GM23338 (cell line): ENCODE measurements around the gene DHRS2. TPM values are rescaled to one million over a fixed set of nuclear protein-coding genes. Genes with fewer than 3 reads are reported as not detected.

ENCODE experiments used
- ATAC-seq: fragments of 200-7000 bp; cut with Tn5 transposase; 3 replicates; pipeline ENCODE4 v1.9.1; 2020
- DNase-seq: peaks from one replicate; pipeline ENCODE4 v3.0.0-alpha.2; 2015; ENCODE audit warnings: low spot score
- H2AFZ ChIP-seq: fragments of 200-600 bp; sonication (generic); 2 replicates; pipeline ENCODE4 v1.8.0; 2016; ENCODE audit warnings: antibody characterized with exemption, mild to moderate bottlenecking, moderate library complexity
- H3F3A ChIP-seq: fragments of 200-600 bp; sonication (generic); replicated peaks from 2 replicates; pipeline ENCODE4 v1.8.0; 2017; ENCODE audit warnings: antibody characterized with exemption, mixed run types, low read depth
- H3K27ac ChIP-seq: fragments of 200-600 bp; sonication (generic); 2 replicates; pipeline ENCODE4 v1.6.1; 2016; ENCODE audit warnings: low read depth
- H3K27me3 ChIP-seq: fragments of 200-600 bp; sonication (generic); 2 replicates; pipeline ENCODE4 v1.8.0; 2016; ENCODE audit warnings: mild to moderate bottlenecking, mixed run types, moderate library complexity; ENCODE audit not compliant: insufficient read depth
- H3K36me3 ChIP-seq: fragments of 200-600 bp; sonication (generic); 2 replicates; pipeline ENCODE4 v1.8.0; 2016; ENCODE audit warnings: mild to moderate bottlenecking; ENCODE audit not compliant: insufficient read depth
- H3K4me1 ChIP-seq: fragments of 200-600 bp; sonication (generic); 2 replicates; pipeline ENCODE4 v1.8.0; 2016; ENCODE audit warnings: mild to moderate bottlenecking, moderate library complexity; ENCODE audit not compliant: insufficient read depth
- H3K4me2 ChIP-seq: fragments of 200-600 bp; sonication (generic); 2 replicates; pipeline ENCODE4 v1.7.1; 2017; ENCODE audit warnings: mixed run types
- H3K4me3 ChIP-seq: fragments of 200-600 bp; sonication (generic); 2 replicates; pipeline ENCODE4 v1.6.1; 2016; ENCODE audit warnings: mixed run types
- H3K79me2 ChIP-seq: fragments of 200-600 bp; sonication (generic); replicated peaks from 2 replicates; pipeline ENCODE4 v1.8.0; 2017; ENCODE audit warnings: mild to moderate bottlenecking; ENCODE audit not compliant: insufficient read depth
- H3K9me2 ChIP-seq: fragments of 200-600 bp; sonication (generic); 2 replicates; pipeline ENCODE4 v1.8.0; 2017; ENCODE audit not compliant: insufficient read depth
- H4K20me1 ChIP-seq: fragments of 200-600 bp; sonication (generic); replicated peaks from 2 replicates; pipeline ENCODE4 v1.8.0; 2017; ENCODE audit warnings: mild to moderate bottlenecking; ENCODE audit not compliant: insufficient read depth
- H3K27ac Mint-ChIP-seq: 2 replicates; pipeline ENCODE4 v1.8.0; 2020; ENCODE audit warnings: inconsistent platforms, mild to moderate bottlenecking, moderate library complexity, mixed read lengths
- H3K27me3 Mint-ChIP-seq: 3 replicates; pipeline ENCODE4 v1.8.0; 2022; ENCODE audit warnings: low read depth, mild to moderate bottlenecking, moderate library complexity, mixed read lengths, inconsistent platforms; ENCODE audit not compliant: insufficient read depth, poor library complexity
- H3K36me3 Mint-ChIP-seq: 3 replicates; pipeline ENCODE4 v1.8.0; 2021; ENCODE audit warnings: low read depth, mild to moderate bottlenecking, inconsistent platforms, moderate library complexity, mixed read lengths
- H3K4me1 Mint-ChIP-seq: 3 replicates; pipeline ENCODE4 v1.8.0; 2020; ENCODE audit warnings: mild to moderate bottlenecking, inconsistent platforms, mixed read lengths
- H3K4me3 Mint-ChIP-seq: 3 replicates; pipeline ENCODE4 v1.8.0; 2021; ENCODE audit warnings: moderate library complexity, mild to moderate bottlenecking, inconsistent platforms, mixed read lengths
- H3K9me3 Mint-ChIP-seq: 3 replicates; pipeline ENCODE4 v1.8.0; 2020; ENCODE audit warnings: moderate library complexity, mild to moderate bottlenecking, inconsistent platforms, mixed read lengths
- CREB1 ChIP-seq: fragments of 250-450 bp; sonication (Bioruptor Pico); IDR thresholded peaks from 2 replicates; pipeline ENCODE4 v1.5.0; 2020; ENCODE audit warnings: low read depth, mild to moderate bottlenecking, moderate library complexity
- EZH2phosphoT487 ChIP-seq: fragments of 200-600 bp; sonication (generic); IDR thresholded peaks from one replicate; pipeline ENCODE4 v1.8.1; 2018; ENCODE audit warnings: antibody characterized with exemption; ENCODE audit not compliant: unreplicated experiment
- JUNB ChIP-seq: IDR thresholded peaks from one replicate; pipeline ENCODE4 v1.6.1; 2016; ENCODE audit warnings: antibody characterized with exemption; ENCODE audit not compliant: unreplicated experiment
- NANOG ChIP-seq: IDR thresholded peaks from 2 replicates; pipeline ENCODE4 v1.6.1; 2016; ENCODE audit warnings: antibody characterized with exemption, borderline replicate concordance
- STAT1 ChIP-seq: IDR thresholded peaks from one replicate; pipeline ENCODE4 v1.6.1; 2016; ENCODE audit warnings: antibody characterized with exemption; ENCODE audit not compliant: unreplicated experiment
- ZNF114 ChIP-seq: fragments of 250-450 bp; sonication (Bioruptor Pico); IDR thresholded peaks from 2 replicates; pipeline ENCODE4 v1.5.0; 2020; ENCODE audit warnings: mild to moderate bottlenecking, moderate library complexity
- ZNF331 ChIP-seq: fragments of 250-450 bp; sonication (Bioruptor Pico); IDR thresholded peaks from 2 replicates; pipeline ENCODE4 v1.5.0; 2020; ENCODE audit warnings: low read depth, mild to moderate bottlenecking, moderate library complexity
- polyA plus RNA-seq: library from polyadenylated mRNA; unstranded; fragments of >200 nt; fragmentation: Nextera tagmentation; extraction: Ambion mirVana; gene quantifications from 2 replicates; pipeline ENCODE4 v1.2.1, GENCODE V29; 2016
- total RNA-seq: library from RNA; depleted of rRNA; stranded (reverse); fragments of >200 nt; shearing (Covaris generic); gene quantifications from 2 replicates; pipeline ENCODE4 v1.2.3, GENCODE V29; 2014
- TF ChIP-seq, protein P1 (sequence below), 2 experiments: fragments of 200-600 bp in 1 of 2; sonication (generic) in 1 of 2; conservative IDR thresholded peaks; 2 replicates each; pipeline versions ENCODE4 v1.5.1 to v1.6.1; 2016 to 2017; ENCODE audit warnings: antibody characterized with exemption in 2 of 2, low read depth in 2 of 2, mild to moderate bottlenecking in 2 of 2, moderate library complexity in 1 of 2
- TF ChIP-seq, protein P2 (sequence below): fragments of 250-450 bp; sonication (Bioruptor Pico); IDR thresholded peaks from 2 replicates; pipeline ENCODE4 v1.5.0; 2020; ENCODE audit warnings: mild to moderate bottlenecking, moderate library complexity

Gene DHRS2
- total and polyA plus RNA-seq, 2 experiments from 2014 or later: 0.42 to 0.48 TPM

DNA sequence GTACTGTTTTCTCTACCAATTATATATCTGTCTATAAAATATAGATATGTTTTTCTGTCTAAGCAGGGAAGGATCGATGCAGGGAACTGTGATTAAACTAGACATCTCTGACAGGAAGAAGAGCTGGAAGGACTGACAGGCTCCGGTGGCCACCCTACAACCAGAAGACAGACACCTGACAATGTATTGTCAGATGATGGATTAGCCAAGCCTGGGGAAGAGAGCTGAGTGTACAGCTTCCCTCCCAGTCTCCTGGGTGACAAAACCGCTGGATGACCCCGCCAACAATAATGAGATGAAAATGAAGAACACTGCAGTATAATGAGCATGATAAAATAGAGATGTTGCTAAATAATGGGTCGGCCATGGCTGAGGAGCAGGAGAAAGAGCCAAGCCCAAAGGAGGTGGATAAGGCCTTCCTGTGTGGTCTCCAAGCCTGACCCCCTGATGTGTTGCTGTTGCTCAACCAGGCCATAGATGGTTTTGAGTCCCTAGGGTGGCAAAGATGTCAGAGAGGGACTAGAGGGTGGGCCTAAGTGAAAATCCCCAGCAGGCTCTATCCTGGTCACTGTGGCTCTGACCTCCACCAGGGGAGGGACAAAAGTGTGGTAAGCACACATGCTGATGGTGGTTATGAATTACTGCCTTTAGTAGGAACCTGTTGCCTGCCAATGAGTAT lies 28.2 kb downstream of the DHRS2 start:
- H3K9me2 ChIP-seq: peaks cover 10% of the 10 kb centered on the region; the same call in 1 of the 2 replicates
- no peaks in the 10 kb centered on the region for H3K27me3 ChIP-seq
- no peaks in the 10 kb centered on the region; the same call in 1 of the 2 replicates for H3K4me1 ChIP-seq
- Mint-ChIP-seq H3K36me3 (no peaks in the 10 kb centered on the region), H3K9me3 (no peaks in the 10 kb centered on the region), H3K27ac (no peak overlapping the region), H3K4me3 (no peak overlapping the region), H3K4me1 (peaks cover 2% of the 10 kb centered on the region; the same call in 1 of the 3 replicates), H3K27me3 (peaks cover 2% of the 10 kb centered on the region)
- H3K79me2 ChIP-seq: no peaks in the 10 kb centered on the region
- DNase-seq: no peak
- ATAC-seq: no peak
- H3K4me3 ChIP-seq: no peak overlapping the region
- no peaks in the 10 kb centered on the region for H3K36me3 ChIP-seq
- no peak overlapping the region for H2AFZ ChIP-seq
- H3F3A ChIP-seq: no peaks in the 10 kb centered on the region
- no peaks in the 10 kb centered on the region for H4K20me1 ChIP-seq
- no peak overlapping the region for H3K27ac ChIP-seq
- no peak overlapping the region for H3K4me2 ChIP-seq
- TF ChIP-seq, protein P1, sequence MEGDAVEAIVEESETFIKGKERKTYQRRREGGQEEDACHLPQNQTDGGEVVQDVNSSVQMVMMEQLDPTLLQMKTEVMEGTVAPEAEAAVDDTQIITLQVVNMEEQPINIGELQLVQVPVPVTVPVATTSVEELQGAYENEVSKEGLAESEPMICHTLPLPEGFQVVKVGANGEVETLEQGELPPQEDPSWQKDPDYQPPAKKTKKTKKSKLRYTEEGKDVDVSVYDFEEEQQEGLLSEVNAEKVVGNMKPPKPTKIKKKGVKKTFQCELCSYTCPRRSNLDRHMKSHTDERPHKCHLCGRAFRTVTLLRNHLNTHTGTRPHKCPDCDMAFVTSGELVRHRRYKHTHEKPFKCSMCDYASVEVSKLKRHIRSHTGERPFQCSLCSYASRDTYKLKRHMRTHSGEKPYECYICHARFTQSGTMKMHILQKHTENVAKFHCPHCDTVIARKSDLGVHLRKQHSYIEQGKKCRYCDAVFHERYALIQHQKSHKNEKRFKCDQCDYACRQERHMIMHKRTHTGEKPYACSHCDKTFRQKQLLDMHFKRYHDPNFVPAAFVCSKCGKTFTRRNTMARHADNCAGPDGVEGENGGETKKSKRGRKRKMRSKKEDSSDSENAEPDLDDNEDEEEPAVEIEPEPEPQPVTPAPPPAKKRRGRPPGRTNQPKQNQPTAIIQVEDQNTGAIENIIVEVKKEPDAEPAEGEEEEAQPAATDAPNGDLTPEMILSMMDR (conservative IDR thresholded peaks at IDR 0.05; ENCODE audit: low read depth in 2 of 2): no peak
- TF ChIP-seq JUNB (no peak), ZNF114 (CRISPR knock-in tag) (no peak), NANOG (no peak), ZNF331 (CRISPR knock-in tag) (no peak)

DNA sequence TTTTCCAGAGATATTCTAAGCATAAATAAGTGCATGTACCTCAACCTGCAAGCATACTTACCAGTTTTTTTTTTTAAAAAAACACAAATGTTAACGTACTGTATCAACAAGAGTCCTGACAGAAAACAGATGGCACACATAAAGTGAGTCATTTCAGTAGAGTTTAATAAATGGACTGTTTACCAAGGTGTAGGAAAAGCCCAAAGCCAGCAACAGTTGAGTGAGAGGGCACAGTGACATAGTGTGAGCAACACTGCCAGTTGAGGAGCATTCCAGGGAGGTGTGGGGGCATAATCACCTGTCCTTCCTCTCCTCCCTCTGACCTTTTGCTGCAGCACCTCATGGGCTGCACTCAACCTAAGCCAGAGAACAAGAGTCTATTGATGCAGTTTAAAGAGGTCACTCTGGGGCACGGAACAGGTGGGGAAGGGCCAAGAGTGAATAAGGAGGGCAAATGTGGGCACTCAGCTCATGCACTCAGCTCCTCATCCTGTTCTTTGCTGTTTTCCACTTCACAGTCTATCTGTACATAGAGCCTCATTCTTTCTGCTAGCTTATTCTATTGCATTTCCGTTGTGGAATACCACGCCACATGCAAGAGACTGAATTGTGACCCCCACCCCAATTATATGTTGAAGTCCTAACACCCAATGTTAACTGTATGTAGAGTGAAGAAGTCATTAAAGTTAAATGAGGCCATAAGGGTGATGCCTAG lies 29.3 kb downstream of the DHRS2 start:
- Mint-ChIP-seq H3K9me3 (no peaks in the 10 kb centered on the region), H3K4me1 (peaks cover 3% of the 10 kb centered on the region)
- TF ChIP-seq ZNF114 (CRISPR knock-in tag): no peak
- no peak for TF ChIP-seq JUNB
- TF ChIP-seq, protein P2, sequence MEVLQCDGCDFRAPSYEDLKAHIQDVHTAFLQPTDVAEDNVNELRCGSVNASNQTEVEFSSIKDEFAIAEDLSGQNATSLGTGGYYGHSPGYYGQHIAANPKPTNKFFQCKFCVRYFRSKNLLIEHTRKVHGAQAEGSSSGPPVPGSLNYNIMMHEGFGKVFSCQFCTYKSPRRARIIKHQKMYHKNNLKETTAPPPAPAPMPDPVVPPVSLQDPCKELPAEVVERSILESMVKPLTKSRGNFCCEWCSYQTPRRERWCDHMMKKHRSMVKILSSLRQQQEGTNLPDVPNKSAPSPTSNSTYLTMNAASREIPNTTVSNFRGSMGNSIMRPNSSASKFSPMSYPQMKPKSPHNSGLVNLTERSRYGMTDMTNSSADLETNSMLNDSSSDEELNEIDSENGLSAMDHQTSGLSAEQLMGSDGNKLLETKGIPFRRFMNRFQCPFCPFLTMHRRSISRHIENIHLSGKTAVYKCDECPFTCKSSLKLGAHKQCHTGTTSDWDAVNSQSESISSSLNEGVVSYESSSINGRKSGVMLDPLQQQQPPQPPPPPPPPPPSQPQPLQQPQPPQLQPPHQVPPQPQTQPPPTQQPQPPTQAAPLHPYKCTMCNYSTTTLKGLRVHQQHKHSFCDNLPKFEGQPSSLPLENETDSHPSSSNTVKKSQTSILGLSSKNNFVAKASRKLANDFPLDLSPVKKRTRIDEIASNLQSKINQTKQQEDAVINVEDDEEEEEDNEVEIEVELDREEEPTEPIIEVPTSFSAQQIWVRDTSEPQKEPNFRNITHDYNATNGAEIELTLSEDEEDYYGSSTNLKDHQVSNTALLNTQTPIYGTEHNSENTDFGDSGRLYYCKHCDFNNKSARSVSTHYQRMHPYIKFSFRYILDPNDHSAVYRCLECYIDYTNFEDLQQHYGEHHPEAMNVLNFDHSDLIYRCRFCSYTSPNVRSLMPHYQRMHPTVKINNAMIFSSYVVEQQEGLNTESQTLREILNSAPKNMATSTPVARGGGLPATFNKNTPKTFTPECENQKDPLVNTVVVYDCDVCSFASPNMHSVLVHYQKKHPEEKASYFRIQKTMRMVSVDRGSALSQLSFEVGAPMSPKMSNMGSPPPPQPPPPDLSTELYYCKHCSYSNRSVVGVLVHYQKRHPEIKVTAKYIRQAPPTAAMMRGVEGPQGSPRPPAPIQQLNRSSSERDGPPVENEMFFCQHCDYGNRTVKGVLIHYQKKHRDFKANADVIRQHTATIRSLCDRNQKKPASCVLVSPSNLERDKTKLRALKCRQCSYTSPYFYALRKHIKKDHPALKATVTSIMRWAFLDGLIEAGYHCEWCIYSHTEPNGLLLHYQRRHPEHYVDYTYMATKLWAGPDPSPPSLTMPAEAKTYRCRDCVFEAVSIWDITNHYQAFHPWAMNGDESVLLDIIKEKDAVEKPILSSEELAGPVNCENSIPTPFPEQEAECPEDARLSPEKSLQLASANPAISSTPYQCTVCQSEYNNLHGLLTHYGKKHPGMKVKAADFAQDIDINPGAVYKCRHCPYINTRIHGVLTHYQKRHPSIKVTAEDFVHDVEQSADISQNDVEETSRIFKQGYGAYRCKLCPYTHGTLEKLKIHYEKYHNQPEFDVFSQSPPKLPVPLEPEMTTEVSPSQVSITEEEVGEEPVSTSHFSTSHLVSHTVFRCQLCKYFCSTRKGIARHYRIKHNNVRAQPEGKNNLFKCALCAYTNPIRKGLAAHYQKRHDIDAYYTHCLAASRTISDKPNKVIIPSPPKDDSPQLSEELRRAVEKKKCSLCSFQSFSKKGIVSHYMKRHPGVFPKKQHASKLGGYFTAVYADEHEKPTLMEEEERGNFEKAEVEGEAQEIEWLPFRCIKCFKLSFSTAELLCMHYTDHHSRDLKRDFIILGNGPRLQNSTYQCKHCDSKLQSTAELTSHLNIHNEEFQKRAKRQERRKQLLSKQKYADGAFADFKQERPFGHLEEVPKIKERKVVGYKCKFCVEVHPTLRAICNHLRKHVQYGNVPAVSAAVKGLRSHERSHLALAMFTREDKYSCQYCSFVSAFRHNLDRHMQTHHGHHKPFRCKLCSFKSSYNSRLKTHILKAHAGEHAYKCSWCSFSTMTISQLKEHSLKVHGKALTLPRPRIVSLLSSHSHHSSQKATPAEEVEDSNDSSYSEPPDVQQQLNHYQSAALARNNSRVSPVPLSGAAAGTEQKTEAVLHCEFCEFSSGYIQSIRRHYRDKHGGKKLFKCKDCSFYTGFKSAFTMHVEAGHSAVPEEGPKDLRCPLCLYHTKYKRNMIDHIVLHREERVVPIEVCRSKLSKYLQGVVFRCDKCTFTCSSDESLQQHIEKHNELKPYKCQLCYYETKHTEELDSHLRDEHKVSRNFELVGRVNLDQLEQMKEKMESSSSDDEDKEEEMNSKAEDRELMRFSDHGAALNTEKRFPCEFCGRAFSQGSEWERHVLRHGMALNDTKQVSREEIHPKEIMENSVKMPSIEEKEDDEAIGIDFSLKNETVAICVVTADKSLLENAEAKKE (CRISPR knock-in tag): no peak
- TF ChIP-seq EZH2phosphoT487: no peak
- no peak for TF ChIP-seq NANOG
- no peak for TF ChIP-seq STAT1
- TF ChIP-seq, protein P1 (conservative IDR thresholded peaks at IDR 0.05; ENCODE audit: low read depth in 2 of 2): no peak
- no peak for TF ChIP-seq CREB1 (CRISPR knock-in tag)

More for the DNA sequence above, 29.3 kb downstream of the DHRS2 start:
- H3K4me1 ChIP-seq: no peaks in the 10 kb centered on the region; the same call in 1 of the 2 replicates
- H3K4me3 Mint-ChIP-seq: no peak overlapping the region
- DNase-seq (no peak), ATAC-seq (no peak)
- H3K79me2 ChIP-seq: no peaks in the 10 kb centered on the region
- H3F3A ChIP-seq: no peaks in the 10 kb centered on the region
- no peaks in the 10 kb centered on the region for H3K36me3 Mint-ChIP-seq
- H3K27me3 ChIP-seq: no peaks in the 10 kb centered on the region
- no peak overlapping the region for H3K27ac Mint-ChIP-seq
- no peak overlapping the region for H2AFZ ChIP-seq
- no peak overlapping the region for H3K4me3 ChIP-seq
- no peaks in the 10 kb centered on the region for H4K20me1 ChIP-seq
- peaks cover 2% of the 10 kb centered on the region for H3K27me3 Mint-ChIP-seq
- peaks cover 17% of the 10 kb centered on the region; the same call in 1 of the 2 replicates for H3K9me2 ChIP-seq
- no peak overlapping the region for H3K27ac ChIP-seq
- H3K36me3 ChIP-seq: no peaks in the 10 kb centered on the region
- H3K4me2 ChIP-seq: no peak overlapping the region
